DMS79 treated with DMSO at 0.1 percent for 48 hours (cell line): Measurements from ENCODE around the gene CLSTN2.

Experiments used
- DNase-seq: peaks from one replicate; lab custom pipeline; 2025; lab: John Stamatoyannopoulos, UW

CLSTN2 gene

DNA sequence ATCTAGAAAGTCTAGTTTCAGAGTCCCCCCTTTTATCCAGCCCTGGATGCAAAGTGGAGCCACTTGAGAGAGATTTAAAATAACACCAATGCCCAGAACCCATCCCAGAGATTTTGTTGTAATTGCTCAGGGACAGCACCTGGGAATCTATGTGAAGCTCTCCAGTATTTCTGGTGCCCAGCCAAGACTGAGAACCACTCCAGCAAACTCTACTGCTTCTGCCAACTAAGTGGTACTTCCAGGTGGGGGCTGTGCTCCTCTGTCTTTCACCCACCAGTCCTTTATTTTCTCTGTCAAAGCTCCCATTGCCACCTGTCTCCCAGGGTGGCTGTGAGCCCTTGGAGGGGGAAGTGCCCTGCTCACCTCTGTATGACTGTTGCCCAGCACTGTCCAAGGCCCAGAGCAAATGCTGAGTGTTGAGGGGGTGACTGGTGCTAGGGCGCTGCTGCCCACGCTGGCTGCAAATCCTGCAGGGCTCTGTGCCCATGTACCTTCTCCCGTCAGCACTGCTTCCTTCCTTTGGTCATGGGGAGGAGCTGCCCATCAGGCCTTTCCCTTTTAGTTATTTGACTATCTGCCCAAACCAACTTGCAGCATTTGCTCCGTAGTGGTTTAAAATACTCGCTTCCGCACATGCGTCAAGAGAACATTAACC is 9.4 kb downstream of the CLSTN2 start:
- DNase-seq: peak; percentile 91

- no peak for DNase-seq
Observed at GRCh38 chr3:139945386-139945785, 10.4 kb downstream of the CLSTN2 start.

GRCh38 chr3:139945942-139946341 is 11.0 kb downstream of the CLSTN2 start:
- no peak for DNase-seq

DNA sequence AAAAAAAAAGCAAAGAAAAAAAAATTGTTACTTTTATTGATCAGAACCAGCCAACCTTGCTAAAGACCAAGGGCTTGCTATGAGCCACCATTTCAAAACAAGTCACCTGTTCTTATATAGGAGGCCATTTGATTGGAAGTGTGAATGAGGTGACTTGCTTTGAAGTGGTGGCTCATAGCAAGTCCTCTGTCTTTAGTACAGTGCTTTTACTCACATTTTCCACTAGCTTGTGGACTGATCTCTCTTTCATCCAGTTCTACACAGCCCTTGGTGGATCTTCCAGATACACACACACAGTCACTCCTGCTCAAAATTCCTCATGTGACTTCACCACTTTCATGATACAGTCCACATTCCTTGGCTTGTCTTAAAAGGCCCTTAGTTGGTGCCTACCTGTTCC is 13.5 kb downstream of the CLSTN2 start:
- no peak for DNase-seq

GRCh38 chr3:139948898-139949297 is 13.9 kb downstream of the CLSTN2 start:
- DNase-seq: no peak

DNA sequence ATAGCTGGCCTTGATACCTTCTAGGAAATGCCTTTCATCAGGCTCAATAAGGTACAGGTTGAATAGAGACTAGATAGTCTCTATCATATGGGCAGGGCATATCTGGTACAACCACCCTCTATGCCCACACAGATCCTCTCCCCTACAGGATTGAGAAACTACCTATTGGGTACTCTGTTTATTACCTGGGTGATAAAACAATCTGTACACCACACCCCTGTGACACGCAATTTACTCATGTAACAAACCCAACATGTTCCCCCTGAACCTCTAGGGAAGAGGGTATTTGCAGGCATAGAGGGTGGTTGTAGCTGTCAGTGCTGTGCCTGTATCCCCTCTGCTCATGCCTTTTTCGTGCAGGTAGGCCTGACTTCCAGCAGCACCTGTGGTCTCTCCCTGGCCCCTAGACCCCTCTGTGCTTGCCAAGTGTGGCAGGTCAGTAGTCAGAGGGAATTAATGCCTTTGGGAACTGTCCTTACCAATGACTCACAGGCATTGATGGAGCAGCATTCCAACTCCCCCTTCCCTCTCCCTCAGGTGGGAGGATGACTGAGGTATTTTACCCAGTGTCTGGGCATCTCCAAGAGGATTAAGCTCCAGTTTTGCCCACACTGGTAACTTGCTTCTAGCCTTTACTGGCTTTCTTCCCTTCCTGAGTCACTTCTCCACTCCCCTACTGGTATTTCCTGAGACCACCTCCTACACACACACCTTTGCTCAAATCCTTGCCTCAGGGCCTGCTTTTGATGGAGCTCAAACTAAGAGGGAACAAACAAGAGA is 18.3 kb downstream of the CLSTN2 start:
- no peak for DNase-seq

DNA sequence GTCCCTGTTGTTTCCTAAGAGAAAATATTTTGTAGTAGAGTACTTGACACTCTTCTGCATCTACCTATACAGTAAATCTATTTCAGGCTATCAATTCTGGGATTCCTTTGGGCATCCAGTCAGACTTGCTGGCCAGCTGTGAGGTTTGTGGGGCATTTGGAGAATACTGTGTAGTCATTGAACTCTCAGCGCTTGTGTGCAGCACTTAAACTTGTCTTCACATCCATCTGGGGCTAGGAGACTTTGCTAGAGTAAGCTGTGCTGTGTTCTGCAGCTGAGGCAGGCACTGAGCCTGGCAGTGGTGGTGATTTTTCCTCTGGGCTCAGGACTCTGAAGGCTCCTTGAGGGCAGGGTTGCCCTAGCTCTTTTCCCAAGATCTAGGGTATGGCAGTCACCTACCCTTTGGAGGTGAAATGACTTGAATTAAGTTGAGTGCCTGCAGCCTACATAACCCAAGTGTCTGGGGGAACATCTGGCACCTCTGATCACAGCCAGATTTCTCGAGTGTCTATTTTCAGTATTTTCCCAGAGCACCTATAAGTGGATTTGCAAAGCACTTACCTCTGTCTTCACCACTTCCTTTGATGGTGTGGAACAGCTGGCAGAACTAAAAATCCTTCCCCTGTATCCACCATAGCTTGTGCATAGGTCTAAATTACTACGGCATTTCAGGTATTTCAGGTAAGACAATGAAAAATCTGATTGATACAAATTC is 19.3 kb downstream of the CLSTN2 start:
- peak; percentile 76 for DNase-seq

- DNase-seq: no peak
Observed at GRCh38 chr3:139957844-139958243, 22.9 kb downstream of the CLSTN2 start.

GRCh38 chr3:139969386-139969785 is 34.4 kb downstream of the CLSTN2 start:
- no peak for DNase-seq

DNA sequence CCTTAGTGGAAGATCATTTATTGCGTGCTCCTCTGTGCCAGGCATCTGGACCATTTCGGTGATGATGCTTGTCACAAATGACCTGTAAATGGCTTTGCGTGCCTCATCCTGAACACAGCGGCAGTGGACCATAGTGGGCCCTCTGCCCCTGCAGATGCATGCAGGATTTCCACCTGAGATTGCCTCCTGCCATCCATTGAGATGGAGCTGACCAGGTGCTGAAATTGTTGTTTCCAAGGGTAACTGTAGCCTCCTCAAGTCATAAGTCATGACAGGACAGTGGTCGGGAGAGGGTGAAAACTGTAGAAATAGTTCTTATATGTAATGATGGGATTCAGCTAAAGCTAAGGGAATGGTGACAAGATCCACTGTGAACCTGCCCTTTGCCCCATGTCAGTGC is 35.5 kb downstream of the CLSTN2 start:
- no peak for DNase-seq

GRCh38 chr3:139974809-139975425 is 39.9 kb downstream of the CLSTN2 start:
- DNase-seq: no peak

DNA sequence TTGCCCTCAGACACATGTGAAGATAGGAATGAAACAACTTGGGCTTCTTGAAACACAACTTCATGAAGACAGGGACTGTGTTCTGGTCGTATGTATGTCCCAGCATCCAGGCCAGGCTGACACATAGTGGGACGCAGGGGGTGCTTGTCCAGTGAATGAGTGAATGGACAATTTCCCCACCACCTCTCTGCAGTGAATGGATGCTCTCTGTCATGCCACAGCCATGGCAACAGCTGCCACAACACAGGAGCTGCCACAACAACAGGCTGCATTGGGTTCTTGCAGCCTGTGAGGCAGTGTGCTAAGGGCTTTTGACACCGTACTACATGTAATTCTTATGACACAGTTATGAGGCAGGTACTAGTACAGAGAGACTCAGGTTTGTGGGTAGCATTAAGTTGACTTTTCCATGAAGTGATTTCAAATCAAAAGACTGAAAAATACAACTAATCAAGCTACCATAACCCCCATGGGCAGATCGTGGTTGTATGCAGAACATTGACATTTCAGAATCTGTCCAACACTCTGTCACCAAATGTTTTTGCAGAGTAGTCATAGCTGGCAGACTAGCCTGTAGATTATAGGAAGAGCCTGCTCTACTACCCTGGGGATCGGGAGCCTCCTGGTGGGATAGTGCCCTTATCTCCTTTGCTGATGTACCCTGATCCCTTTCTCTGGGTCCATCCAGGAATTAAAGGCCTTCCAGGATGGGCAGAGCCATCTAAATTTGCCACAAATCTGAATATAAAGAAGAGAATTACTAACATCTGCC is 40.8 kb downstream of the CLSTN2 start:
- no peak for DNase-seq

DNA sequence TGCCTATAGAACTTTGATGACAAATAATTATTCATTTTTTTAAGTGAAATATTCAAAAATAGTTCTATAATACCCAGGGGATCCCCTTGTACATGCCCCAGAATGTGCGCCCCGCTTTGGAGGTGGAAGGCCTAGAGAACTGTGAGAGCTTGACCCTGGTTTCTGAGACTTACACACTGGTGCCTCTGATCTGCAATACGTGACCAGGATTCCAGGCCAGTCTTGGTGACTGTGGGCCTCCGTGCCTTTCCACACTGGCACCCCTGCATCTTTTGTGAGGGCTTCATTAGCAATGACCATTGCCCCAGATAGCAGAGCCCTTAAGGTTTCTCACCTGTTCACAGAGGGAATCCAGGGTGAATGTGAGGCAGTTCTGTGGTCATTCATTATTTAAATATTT is 44.0 kb downstream of the CLSTN2 start:
- DNase-seq: no peak

DNA sequence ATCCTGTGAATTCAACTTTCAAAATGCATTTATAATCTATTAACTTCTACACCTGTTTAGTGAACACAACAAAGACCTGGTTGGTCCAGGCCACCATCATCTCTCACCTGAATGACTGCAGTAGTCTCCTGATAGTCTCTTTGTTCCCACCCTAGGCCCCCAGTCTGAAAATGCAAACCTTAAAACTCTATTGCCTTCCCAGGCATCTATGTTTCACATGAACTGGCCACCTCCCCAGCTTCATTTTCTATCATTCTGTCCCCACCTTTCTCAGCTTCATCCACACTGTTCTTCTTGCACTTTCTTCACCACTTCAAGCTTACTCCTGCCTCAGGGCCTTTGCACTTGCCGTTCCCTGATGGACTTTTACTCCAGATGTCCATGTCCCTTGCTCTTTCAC is 45.0 kb downstream of the CLSTN2 start:
- DNase-seq: no peak

- no peak for DNase-seq
Observed at GRCh38 chr3:139982404-139982803, 47.4 kb downstream of the CLSTN2 start.

DNA sequence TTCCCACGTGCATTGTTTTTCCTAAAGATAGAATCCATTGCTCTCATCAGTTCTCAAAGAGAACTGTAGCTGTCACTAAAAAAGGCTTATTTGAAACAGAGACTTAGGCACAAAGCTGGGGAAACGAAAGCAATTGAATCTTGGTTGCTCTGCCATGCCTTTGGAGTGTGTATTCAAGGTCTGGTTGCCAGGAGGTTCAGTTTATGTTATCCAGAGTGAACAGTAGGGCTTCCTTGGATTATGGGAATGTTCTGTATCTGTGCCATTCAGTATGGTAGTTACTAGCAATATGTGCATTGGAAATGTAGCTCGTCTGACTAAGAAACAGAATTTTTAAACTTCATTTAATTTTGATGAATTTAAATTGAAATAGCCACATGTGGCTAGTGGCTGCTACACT is 50.6 kb downstream of the CLSTN2 start:
- no peak for DNase-seq

- no peak for DNase-seq
Observed at GRCh38 chr3:139987908-139988307, 52.9 kb downstream of the CLSTN2 start.

DNA sequence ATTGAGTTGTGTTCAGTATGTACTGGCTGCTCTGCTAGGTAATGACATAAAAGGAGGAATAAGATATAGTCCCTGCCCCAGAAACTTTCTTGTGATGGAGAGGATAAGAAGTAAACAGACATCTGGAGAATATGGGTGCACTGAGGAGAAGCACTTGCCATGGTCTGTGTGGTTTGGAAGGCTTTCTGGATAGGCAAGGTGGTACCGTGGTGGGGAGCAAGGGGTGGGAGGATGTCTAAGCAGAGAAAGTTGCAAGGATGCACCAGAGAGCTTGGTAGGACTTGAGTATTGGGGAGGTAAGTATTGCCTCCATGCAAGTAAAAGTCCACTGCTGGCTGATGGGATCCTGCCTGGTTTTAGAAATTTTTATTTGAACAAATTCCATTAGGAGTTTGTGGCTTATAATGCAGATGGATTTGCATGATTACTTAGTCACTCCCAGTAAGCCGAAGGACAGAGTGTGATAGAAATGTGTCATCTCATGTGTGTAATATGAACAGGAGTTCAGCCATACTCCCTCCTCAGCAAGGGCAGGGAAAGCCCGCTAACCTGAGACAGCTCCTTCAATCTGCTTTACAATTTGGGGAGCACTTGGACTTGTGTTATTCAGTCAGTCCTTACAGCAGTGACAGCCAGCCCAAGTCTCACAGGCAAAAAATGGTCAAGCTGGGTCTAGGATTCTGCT is 53.6 kb downstream of the CLSTN2 start:
- DNase-seq: no peak

DNA sequence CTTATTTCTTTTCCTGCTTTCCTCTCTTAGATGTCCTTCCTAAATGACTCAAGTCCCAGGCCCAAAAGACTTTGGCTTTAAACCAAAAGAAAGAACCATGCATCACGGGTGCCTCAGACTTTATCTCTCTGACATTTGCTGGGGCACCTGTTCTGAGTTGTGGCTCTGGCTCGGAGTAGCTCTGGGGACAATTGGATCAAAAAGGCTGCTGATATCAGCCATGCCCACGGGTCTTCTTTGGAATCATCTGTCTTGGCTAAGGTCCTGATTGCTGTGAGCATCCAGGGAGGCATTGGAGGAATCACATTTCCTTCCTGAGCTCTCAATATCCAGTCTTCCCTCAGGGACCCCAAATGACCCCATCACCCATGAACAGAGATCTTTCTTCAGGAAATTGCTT is 59.9 kb downstream of the CLSTN2 start:
- DNase-seq: no peak

DNA sequence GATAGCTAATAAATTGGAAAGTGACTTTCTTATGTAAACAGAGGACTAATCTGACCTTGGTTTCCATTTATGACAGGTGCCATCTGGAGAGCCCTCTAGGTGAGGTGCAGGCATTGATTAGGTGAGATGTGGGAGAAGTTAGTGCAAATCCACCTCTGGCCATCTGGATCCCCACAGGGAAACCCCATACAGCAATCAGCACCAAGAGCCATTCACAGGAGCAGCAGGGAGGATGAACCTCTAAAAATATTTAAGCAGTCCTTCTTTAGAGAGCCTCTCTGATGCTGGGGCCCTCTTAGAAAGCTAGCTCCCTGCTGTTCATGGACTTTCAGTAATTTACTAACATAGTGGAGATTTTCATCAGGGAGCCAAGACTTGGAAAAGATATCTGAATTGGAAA is 69.3 kb downstream of the CLSTN2 start:
- DNase-seq: no peak

DNA sequence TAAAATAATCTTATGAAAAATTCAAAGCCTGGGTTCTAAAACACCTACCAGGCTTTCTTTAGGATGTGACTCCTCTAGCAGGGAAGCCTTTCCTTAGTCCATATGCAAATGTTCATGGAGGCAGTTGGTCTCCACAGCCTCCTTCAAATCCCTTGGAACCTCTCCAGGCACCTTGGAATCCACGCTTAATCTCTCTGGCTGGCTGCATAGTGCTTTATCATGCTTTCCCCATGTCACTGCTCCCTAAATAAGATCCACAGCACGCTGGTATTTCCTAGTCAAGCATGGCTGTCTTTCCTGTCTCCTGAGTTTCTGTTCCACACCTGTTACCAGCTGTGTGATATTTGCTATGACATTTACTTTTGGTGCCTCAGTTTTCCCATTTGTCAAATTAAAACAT is 71.3 kb downstream of the CLSTN2 start:
- DNase-seq: no peak
